HepG2 (cell line): ENCODE results near the gene TGFA. TPM values are rescaled to one million over a fixed set of nuclear protein-coding genes. Genes with fewer than 3 reads are reported as not detected.

Experiments used
- CBX1 ChIP-seq: IDR thresholded peaks from one replicate; pipeline ENCODE4 v1.6.1; 2016; ENCODE audit warnings: antibody characterized with exemption, low read depth
- CEBPG ChIP-seq: IDR thresholded peaks from 2 replicates; pipeline ENCODE4 v1.6.1; 2016
- EED ChIP-seq: sonication (generic); formaldehyde crosslinking; IDR thresholded peaks from 2 replicates; pipeline ENCODE4 v1.5.0; 2020; ENCODE audit warnings: mild to moderate bottlenecking, missing genetic modification reagents
- HOXA7 ChIP-seq: sonication (generic); formaldehyde crosslinking; IDR thresholded peaks from 2 replicates; pipeline ENCODE4 v1.8.1; 2022; ENCODE audit warnings: mild to moderate bottlenecking, missing genetic modification reagents, moderate library complexity
- KAT2B ChIP-seq: fragments of 150-350 bp; IDR thresholded peaks from 2 replicates; pipeline ENCODE4 v1.6.1; 2014; ENCODE audit warnings: low read depth, low read length, borderline replicate concordance
- KLF6 ChIP-seq: IDR thresholded peaks from 2 replicates; pipeline ENCODE4 v1.8.0; 2016; ENCODE audit warnings: missing biosample characterization, missing genetic modification reagents
- NBN ChIP-seq: fragments of 450-650 bp; conservative IDR thresholded peaks from 2 replicates; pipeline ENCODE4 v1.6.1; 2017
- NONO ChIP-seq, 2 experiments: fragments of 450-650 bp in 1 of 2; sonication (generic) in 1 of 2; formaldehyde crosslinking in 1 of 2; IDR thresholded peaks in 1 of 2; conservative IDR thresholded peaks in 1 of 2; 2 replicates each; pipeline versions ENCODE4 v1.6.1 to v1.8.0; 2017 to 2022; ENCODE audit warnings: mild to moderate bottlenecking in 1 of 2, missing genetic modification reagents in 1 of 2, moderate library complexity in 1 of 2
- SRSF4 ChIP-seq: fragments of 200-400 bp; formaldehyde crosslinking; IDR thresholded peaks from one replicate; pipeline ENCODE4 v1.6.1; 2018; ENCODE audit warnings: mild to moderate bottlenecking, low read depth, low read length, moderate library complexity; ENCODE audit not compliant: poor library complexity, severe bottlenecking
- TBL1XR1 ChIP-seq: fragments of 150-350 bp; IDR thresholded peaks from 2 replicates; pipeline ENCODE4 v1.6.1; 2014; ENCODE audit warnings: borderline replicate concordance, low read length; ENCODE audit not compliant: partially characterized antibody
- TBP ChIP-seq: sonication (generic); formaldehyde crosslinking; IDR thresholded peaks from 2 replicates; pipeline ENCODE4 v1.5.0; 2020; ENCODE audit warnings: missing genetic modification reagents
- ZBTB44 ChIP-seq: sonication (generic); formaldehyde crosslinking; IDR thresholded peaks from 2 replicates; pipeline ENCODE4 v1.4.0; 2020; ENCODE audit warnings: missing genetic modification reagents
- ZNF121 ChIP-seq: sonication (generic); formaldehyde crosslinking; IDR thresholded peaks from 2 replicates; pipeline ENCODE4 v1.5.0; 2020; ENCODE audit warnings: mild to moderate bottlenecking, missing genetic modification reagents
- ZNF292 ChIP-seq: sonication (generic); formaldehyde crosslinking; IDR thresholded peaks from 2 replicates; pipeline ENCODE4 v1.8.1; 2022; ENCODE audit warnings: mild to moderate bottlenecking, low read depth, missing genetic modification reagents, borderline replicate concordance
- ZNF562 ChIP-seq: sonication (generic); formaldehyde crosslinking; IDR thresholded peaks from 2 replicates; pipeline ENCODE4 v1.8.0; 2022; ENCODE audit warnings: missing genetic modification reagents, borderline replicate concordance
- ZNF746 ChIP-seq: sonication (generic); formaldehyde crosslinking; IDR thresholded peaks from 2 replicates; pipeline ENCODE4 v1.8.0; 2022; ENCODE audit warnings: mild to moderate bottlenecking, missing genetic modification reagents
- ZSCAN29 ChIP-seq: sonication (generic); formaldehyde crosslinking; conservative IDR thresholded peaks from 2 replicates; pipeline ENCODE4 v1.4.0; 2020; ENCODE audit warnings: mild to moderate bottlenecking, missing genetic modification reagents
- ZUFSP ChIP-seq: sonication (generic); formaldehyde crosslinking; IDR thresholded peaks from 2 replicates; pipeline ENCODE4 v1.9.0; 2021; ENCODE audit warnings: missing genetic modification reagents, mild to moderate bottlenecking, borderline replicate concordance
- polyA plus RNA-seq, 8 experiments: library from polyadenylated mRNA; depleted of rRNA in 3 of 8; stranded (reverse) in 7 of 8; unstranded in 1 of 8; fragments of >200 nt; fragmentation: Illumina TruSeq in 4 of 8; extraction: Trizol in 4 of 8; gene quantifications; 2 replicates each; pipeline versions ENCODE4 v1.2.1 to v1.2.3, GENCODE V29; 2011 to 2016; ENCODE audit warnings: low read depth in 4 of 8, missing spikeins in 1 of 8, mixed read lengths in 1 of 8; ENCODE audit not compliant: insufficient read depth in 1 of 8
- total RNA-seq, 5 experiments: library from RNA; depleted of rRNA; stranded (reverse); fragments of >200 nt; fragmentation: Illumina TruSeq; extraction: Trizol; gene quantifications; 2 replicates each; pipeline ENCODE4 v1.2.3, GENCODE V29; 2016; ENCODE audit warnings: low read depth in 1 of 5
- TF ChIP-seq, protein P1 (sequence below): sonication (generic); formaldehyde crosslinking; IDR thresholded peaks from 2 replicates; pipeline ENCODE4 v1.8.1; 2023; ENCODE audit warnings: mild to moderate bottlenecking, inconsistent platforms, moderate library complexity, missing genetic modification reagents, borderline replicate concordance
- TF ChIP-seq, protein P2 (sequence below): sonication (generic); formaldehyde crosslinking; IDR thresholded peaks from 2 replicates; pipeline ENCODE4 v1.9.0; 2021; ENCODE audit warnings: mild to moderate bottlenecking, missing genetic modification reagents

The TGFA gene
- total and polyA plus RNA-seq, 2 of the 13 experiments (the other 11 are each of a cell fraction or from before 2014, with no cell fraction given): 7.8 to 15.3 TPM

- TF ChIP-seq NONO (IDR thresholded peaks at IDR 0.05) (no peak), NONO (CRISPR knock-in tag; conservative IDR thresholded peaks at IDR 0.05) (no peak), HOXA7 (CRISPR knock-in tag) (no peak), ZNF292 (peak; percentile 32; the same call in 1 of the 2 replicates), CBX1 (no peak), CEBPG (peak; percentile 14; the same call in 1 of the 2 replicates), TBP (CRISPR knock-in tag) (no peak), KLF6 (CRISPR knock-in tag) (0 out of 2 replicates have a peak, but pooled peaks have one; percentile 42), ZSCAN29 (CRISPR knock-in tag) (no peak), KAT2B (no peak), ZUFSP (CRISPR knock-in tag) (no peak), ZNF121 (CRISPR knock-in tag) (no peak; the same call in 1 of the 2 replicates), ZNF562 (CRISPR knock-in tag) (no peak), SRSF4 (no peak), TBL1XR1 (peak; percentile 40), NBN (no peak), ZNF746 (CRISPR knock-in tag) (no peak), ZBTB44 (CRISPR knock-in tag) (no peak), EED (CRISPR knock-in tag) (no peak)
- TF ChIP-seq, protein P1, sequence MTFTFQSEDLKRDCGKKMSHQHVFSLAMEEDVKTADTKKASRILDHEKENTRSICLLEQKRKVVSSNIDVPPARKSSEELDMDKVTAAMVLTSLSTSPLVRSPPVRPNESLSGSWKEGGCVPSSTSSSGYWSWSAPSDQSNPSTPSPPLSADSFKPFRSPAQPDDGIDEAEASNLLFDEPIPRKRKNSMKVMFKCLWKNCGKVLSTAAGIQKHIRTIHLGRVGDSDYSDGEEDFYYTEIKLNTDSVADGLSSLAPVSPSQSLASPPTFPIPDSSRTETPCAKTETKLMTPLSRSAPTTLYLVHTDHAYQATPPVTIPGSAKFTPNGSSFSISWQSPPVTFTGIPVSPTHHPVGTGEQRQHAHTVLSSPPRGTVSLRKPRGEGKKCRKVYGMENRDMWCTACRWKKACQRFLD: no peak
- TF ChIP-seq, protein P2, sequence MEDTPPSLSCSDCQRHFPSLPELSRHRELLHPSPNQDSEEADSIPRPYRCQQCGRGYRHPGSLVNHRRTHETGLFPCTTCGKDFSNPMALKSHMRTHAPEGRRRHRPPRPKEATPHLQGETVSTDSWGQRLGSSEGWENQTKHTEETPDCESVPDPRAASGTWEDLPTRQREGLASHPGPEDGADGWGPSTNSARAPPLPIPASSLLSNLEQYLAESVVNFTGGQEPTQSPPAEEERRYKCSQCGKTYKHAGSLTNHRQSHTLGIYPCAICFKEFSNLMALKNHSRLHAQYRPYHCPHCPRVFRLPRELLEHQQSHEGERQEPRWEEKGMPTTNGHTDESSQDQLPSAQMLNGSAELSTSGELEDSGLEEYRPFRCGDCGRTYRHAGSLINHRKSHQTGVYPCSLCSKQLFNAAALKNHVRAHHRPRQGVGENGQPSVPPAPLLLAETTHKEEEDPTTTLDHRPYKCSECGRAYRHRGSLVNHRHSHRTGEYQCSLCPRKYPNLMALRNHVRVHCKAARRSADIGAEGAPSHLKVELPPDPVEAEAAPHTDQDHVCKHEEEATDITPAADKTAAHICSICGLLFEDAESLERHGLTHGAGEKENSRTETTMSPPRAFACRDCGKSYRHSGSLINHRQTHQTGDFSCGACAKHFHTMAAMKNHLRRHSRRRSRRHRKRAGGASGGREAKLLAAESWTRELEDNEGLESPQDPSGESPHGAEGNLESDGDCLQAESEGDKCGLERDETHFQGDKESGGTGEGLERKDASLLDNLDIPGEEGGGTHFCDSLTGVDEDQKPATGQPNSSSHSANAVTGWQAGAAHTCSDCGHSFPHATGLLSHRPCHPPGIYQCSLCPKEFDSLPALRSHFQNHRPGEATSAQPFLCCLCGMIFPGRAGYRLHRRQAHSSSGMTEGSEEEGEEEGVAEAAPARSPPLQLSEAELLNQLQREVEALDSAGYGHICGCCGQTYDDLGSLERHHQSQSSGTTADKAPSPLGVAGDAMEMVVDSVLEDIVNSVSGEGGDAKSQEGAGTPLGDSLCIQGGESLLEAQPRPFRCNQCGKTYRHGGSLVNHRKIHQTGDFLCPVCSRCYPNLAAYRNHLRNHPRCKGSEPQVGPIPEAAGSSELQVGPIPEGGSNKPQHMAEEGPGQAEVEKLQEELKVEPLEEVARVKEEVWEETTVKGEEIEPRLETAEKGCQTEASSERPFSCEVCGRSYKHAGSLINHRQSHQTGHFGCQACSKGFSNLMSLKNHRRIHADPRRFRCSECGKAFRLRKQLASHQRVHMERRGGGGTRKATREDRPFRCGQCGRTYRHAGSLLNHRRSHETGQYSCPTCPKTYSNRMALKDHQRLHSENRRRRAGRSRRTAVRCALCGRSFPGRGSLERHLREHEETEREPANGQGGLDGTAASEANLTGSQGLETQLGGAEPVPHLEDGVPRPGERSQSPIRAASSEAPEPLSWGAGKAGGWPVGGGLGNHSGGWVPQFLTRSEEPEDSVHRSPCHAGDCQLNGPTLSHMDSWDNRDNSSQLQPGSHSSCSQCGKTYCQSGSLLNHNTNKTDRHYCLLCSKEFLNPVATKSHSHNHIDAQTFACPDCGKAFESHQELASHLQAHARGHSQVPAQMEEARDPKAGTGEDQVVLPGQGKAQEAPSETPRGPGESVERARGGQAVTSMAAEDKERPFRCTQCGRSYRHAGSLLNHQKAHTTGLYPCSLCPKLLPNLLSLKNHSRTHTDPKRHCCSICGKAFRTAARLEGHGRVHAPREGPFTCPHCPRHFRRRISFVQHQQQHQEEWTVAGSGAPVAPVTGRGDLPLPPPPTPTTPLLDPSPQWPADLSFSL (CRISPR knock-in tag): no peak
These were observed 49.7 kb downstream of the TGFA start (continued) for GRCh38 chr2:70503896-70504295.
